ENCODE data around the gene TPT1. TPM values are rescaled to one million over a fixed set of nuclear protein-coding genes. Genes with fewer than 3 reads are reported as not detected.

TPT1 gene
- total RNA-seq: 1,674 and 3,338 TPM in 2 replicates

GRCh38 chr13:45341034-45341798 lies at the start of gene TPT1:
TPT1 (minus strand) TSS chr13:45341183; CDS start chr13:45341069, 114 bp downstream.

Small RNA genes lying within 50 kb of the gene (small RNA-seq; reads per million reads assigned to genes)
- 3.9 reads per million, percentile 89 among the genes with 10 or more reads in this experiment for gene SNORA31

Other genes starting within 250 kb of the TPT1 start
- 26.0 and 26.3 TPM in 2 replicates for gene GTF2F2, start 220.7 kb downstream of the TPT1 start, total RNA-seq
- 1.2 and 3.4 TPM in 2 replicates for gene KCTD4, start 140.1 kb downstream of the TPT1 start, total RNA-seq
- gene SLC25A30, start 77.2 kb upstream of the TPT1 start, total RNA-seq: 4.7 and 9.1 TPM in 2 replicates
- 47.5 and 50.5 TPM in 2 replicates for gene COG3, start 123.8 kb upstream of the TPT1 start, total RNA-seq